ENCODE measurements around the gene DIP2C.

DNA sequence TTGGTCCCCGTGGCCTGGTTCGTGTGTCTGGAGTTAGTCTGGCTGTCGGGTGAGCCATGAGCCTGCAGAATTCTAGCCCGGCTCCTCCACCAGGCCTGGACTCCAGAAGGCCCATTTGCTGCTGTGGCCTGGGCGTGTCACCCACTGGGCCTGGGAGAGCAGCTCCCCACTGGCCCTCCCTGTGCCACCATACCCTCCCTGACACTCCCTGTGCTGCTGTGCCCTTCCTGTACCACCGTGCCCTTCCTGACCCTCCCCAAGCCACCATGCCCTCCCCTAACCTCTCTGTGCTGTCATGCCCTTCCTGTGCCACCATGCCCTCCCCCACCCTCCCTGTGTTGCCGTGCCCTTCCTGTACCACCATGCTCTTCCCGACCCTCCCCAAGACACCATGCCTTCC lies 39.1 kb upstream of the DIP2C start:
- TF ChIP-seq CTCF (IDR thresholded peaks at IDR 0.05) (no peak), EZH2 (IDR thresholded peaks at IDR 0.05; ENCODE audit: borderline replicate concordance, insufficient read depth, low read depth, low read length, poor library complexity, severe bottlenecking) (no peak)
